ENCODE measurements around the gene TMCC2.
"Not testable (repeated sequence)": the region's sequence is repeated elsewhere in the genome, so short reads cannot be mapped to it uniquely, and the experiment has no call there.

TMCC2 gene

GRCh38 chr1:205275916-205276688 lies 48.4 kb downstream of the TMCC2 start:
- peaks cover 2% of the 10 kb centered on the region for H3K27me3 ChIP-seq (ENCODE audit: insufficient read depth, poor library complexity, severe bottlenecking)
- DNase-seq (ENCODE audit: low read depth in 1 of 2, low spot score in 1 of 2) = no peak
- TF ChIP-seq REST (IDR thresholded peaks at IDR 0.05; ENCODE audit: insufficient replicate concordance, low read depth) (no peak), SPI1 (IDR thresholded peaks at IDR 0.05; ENCODE audit: borderline replicate concordance, low read depth) (no peak), POLR2AphosphoS5 (IDR thresholded peaks at IDR 0.05; ENCODE audit: low read depth) (no peak), CTCF (IDR thresholded peaks at IDR 0.05; ENCODE audit: insufficient read depth, low read length) (no peak)
- no peak overlapping the region for H3K27ac ChIP-seq (replicated peaks)
- H3K4me3 ChIP-seq (replicated peaks; ENCODE audit: insufficient read depth, low read length) = no peak overlapping the region

- TF ChIP-seq GABPA (IDR thresholded peaks at IDR 0.05; ENCODE audit: low read depth) (no peak), POLR2AphosphoS5 (IDR thresholded peaks at IDR 0.05; ENCODE audit: low read depth) (no peak), CTCF (IDR thresholded peaks at IDR 0.05; ENCODE audit: insufficient read depth, low read length) (no peak), SPI1 (IDR thresholded peaks at IDR 0.05; ENCODE audit: borderline replicate concordance, low read depth) (no peak), REST (IDR thresholded peaks at IDR 0.05; ENCODE audit: insufficient replicate concordance, low read depth) (no peak)
- DNase-seq (ENCODE audit: low read depth in 1 of 2, low spot score in 1 of 2) = no peak
- no peak overlapping the region for H3K27ac ChIP-seq (replicated peaks)
- H3K4me3 ChIP-seq (replicated peaks; ENCODE audit: insufficient read depth, low read length) = no peak overlapping the region
- no peaks in the 10 kb centered on the region for H3K27me3 ChIP-seq (ENCODE audit: insufficient read depth, poor library complexity, severe bottlenecking)
These were observed 48.9 kb downstream of the TMCC2 start for GRCh38 chr1:205276689-205277065.

- Histone ChIP-seq H3K27ac (replicated peaks) (no peak overlapping the region), H3K4me3 (replicated peaks; ENCODE audit: insufficient read depth, low read length) (no peak overlapping the region), H3K27me3 (ENCODE audit: insufficient read depth, poor library complexity, severe bottlenecking) (no peaks in the 10 kb centered on the region)
- DNase-seq (ENCODE audit: low read depth in 1 of 2, low spot score in 1 of 2) = no peak
- TF ChIP-seq REST (IDR thresholded peaks at IDR 0.05; ENCODE audit: insufficient replicate concordance, low read depth) (no peak), GABPA (IDR thresholded peaks at IDR 0.05; ENCODE audit: low read depth) (no peak), POLR2AphosphoS5 (IDR thresholded peaks at IDR 0.05; ENCODE audit: low read depth) (no peak), SPI1 (IDR thresholded peaks at IDR 0.05; ENCODE audit: borderline replicate concordance, low read depth) (no peak), CTCF (IDR thresholded peaks at IDR 0.05; ENCODE audit: insufficient read depth, low read length) (no peak)
These were observed 52.2 kb downstream of the TMCC2 start for GRCh38 chr1:205279986-205280385.

- not testable (repeated sequence) for DNase-seq (ENCODE audit: low read depth in 1 of 2, low spot score in 1 of 2); H3K27ac ChIP-seq (replicated peaks); H3K27me3 ChIP-seq (ENCODE audit: insufficient read depth, poor library complexity, severe bottlenecking); H3K4me3 ChIP-seq (replicated peaks; ENCODE audit: insufficient read depth, low read length)
These were observed 53.1 kb downstream of the TMCC2 start for GRCh38 chr1:205280666-205281395.

Data from HL-60 (cell line).